ENCODE data around the gene ATP6V0C. TPM values are rescaled to one million over a fixed set of nuclear protein-coding genes. Genes with fewer than 3 reads are reported as not detected.

ATP6V0C gene
- total RNA-seq, 1 experiment from 2014 or later: 176 TPM

DNA sequence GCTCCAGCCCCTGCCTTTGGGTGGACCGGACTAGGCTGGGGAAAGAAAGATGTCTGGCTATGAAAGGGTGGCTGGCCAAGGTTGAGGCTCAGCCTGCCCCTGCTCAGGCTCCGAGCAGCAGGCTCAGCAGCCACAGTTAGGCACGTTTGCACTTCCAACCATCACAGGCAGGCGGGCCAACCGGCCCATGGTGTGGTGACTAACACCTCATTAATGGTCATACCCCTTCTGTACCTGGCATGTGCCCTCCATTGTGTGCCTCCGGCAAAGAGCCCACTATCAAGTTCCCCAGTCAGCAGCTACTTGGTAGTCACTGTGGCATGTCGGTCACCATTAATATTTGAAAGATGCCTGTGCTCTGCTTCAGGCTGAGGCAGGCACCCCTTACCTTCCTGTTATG, 32.1 kb upstream of the ATP6V0C start:
- no peak overlapping the region for H3K56ac ChIP-seq (ENCODE audit: insufficient read length, low read depth, low read length)
- no peak overlapping the region for H3K14ac ChIP-seq (ENCODE audit: insufficient read depth, low read length)
- H3K23me2 ChIP-seq (ENCODE audit: insufficient read length, low read depth, low read length, poor library complexity, severe bottlenecking): no peaks in the 10 kb centered on the region
- H4K5ac ChIP-seq (ENCODE audit: insufficient read length, low read depth, low read length): no peak overlapping the region
- no peak overlapping the region for H3T11ph ChIP-seq (ENCODE audit: low read length)
- no peaks in the 10 kb centered on the region for H3K9me3 ChIP-seq (ENCODE audit: control insufficient read depth, low read depth, low read length)
- no peak overlapping the region for H2AFZ ChIP-seq (ENCODE audit: low read length)
- H3K36me3 Mint-ChIP-seq (ENCODE audit: insufficient read depth in 1 of 3, low read depth in 3 of 3): no peaks in the 10 kb centered on the region; a peak in 1 of 7 replicates
- H3K4ac ChIP-seq (ENCODE audit: low read depth, low read length): no peak overlapping the region
- peak overlapping the region in 1 of 3 experiments; percentile 91; a peak in 1 of 7 replicates for H3K27ac Mint-ChIP-seq
- no peak overlapping the region for H3K18ac ChIP-seq (ENCODE audit: insufficient read length, low read depth, low read length)
- H3K27ac ChIP-seq (ENCODE audit: insufficient read length, low read depth, low read length): no peak overlapping the region
- H3K27me3 Mint-ChIP-seq (ENCODE audit: low read depth): peaks cover 7% of the 10 kb centered on the region
- no peak for DNase-seq
- no peak overlapping the region for H3K4me2 ChIP-seq (ENCODE audit: insufficient read depth, insufficient read length, low read length)
- no peak overlapping the region for H2BK12ac ChIP-seq (ENCODE audit: insufficient read length, low read depth, low read length)
- peaks cover 4% of the 10 kb centered on the region for H4K20me1 ChIP-seq (ENCODE audit: control insufficient read depth, insufficient read depth, insufficient read length)
- peaks cover 4 to 7% of the 10 kb centered on the region in 2 experiments; a peak in 2 of 4 replicates for H3K4me1 Mint-ChIP-seq
- no peak overlapping the region for H3K23ac ChIP-seq (ENCODE audit: insufficient read length, low read depth, low read length)
- no peaks in the 10 kb centered on the region for H3K9me3 Mint-ChIP-seq
- no peak overlapping the region for H2BK20ac ChIP-seq (ENCODE audit: low read depth, low read length, poor library complexity, severe bottlenecking)
- no peak overlapping the region for H2BK120ac ChIP-seq (ENCODE audit: low read depth, low read length, poor library complexity, severe bottlenecking)
- H3K27me3 ChIP-seq (ENCODE audit: insufficient read depth, low read length): no peaks in the 10 kb centered on the region
- H4K8ac ChIP-seq (replicated peaks; ENCODE audit: insufficient read length, low read depth, low read length): no peak overlapping the region
- no peaks in the 10 kb centered on the region for H3K4me1 ChIP-seq (ENCODE audit: insufficient read depth, low read length)
- H4K91ac ChIP-seq (ENCODE audit: insufficient read length, low read depth, low read length): no peak overlapping the region
- TF ChIP-seq, protein P1, sequence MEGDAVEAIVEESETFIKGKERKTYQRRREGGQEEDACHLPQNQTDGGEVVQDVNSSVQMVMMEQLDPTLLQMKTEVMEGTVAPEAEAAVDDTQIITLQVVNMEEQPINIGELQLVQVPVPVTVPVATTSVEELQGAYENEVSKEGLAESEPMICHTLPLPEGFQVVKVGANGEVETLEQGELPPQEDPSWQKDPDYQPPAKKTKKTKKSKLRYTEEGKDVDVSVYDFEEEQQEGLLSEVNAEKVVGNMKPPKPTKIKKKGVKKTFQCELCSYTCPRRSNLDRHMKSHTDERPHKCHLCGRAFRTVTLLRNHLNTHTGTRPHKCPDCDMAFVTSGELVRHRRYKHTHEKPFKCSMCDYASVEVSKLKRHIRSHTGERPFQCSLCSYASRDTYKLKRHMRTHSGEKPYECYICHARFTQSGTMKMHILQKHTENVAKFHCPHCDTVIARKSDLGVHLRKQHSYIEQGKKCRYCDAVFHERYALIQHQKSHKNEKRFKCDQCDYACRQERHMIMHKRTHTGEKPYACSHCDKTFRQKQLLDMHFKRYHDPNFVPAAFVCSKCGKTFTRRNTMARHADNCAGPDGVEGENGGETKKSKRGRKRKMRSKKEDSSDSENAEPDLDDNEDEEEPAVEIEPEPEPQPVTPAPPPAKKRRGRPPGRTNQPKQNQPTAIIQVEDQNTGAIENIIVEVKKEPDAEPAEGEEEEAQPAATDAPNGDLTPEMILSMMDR (conservative IDR thresholded peaks at IDR 0.05): no peak
- H2AK5ac ChIP-seq (ENCODE audit: insufficient read length, low read length): no peak overlapping the region
- no peak overlapping the region for H2BK15ac ChIP-seq (ENCODE audit: low read depth, low read length)
- H3K9ac ChIP-seq (ENCODE audit: extremely low read depth, insufficient read length, low read length): no peak overlapping the region
- H3K79me2 ChIP-seq (ENCODE audit: insufficient read depth, low read length): no peaks in the 10 kb centered on the region; the same call in 1 of the 2 replicates
- no peak overlapping the region for H3K4me3 Mint-ChIP-seq
- no peak overlapping the region for H2BK5ac ChIP-seq (ENCODE audit: insufficient read length, low read length)
- no CpG with 5 or more reads among the region's 7 CpGs for WGBS (ENCODE audit: extremely low coverage, insufficient read length, low lambda C conversion rate)
- H3K79me1 ChIP-seq (ENCODE audit: insufficient read depth, low read depth, low read length, poor library complexity, severe bottlenecking): no peaks in the 10 kb centered on the region
